HG02623 (cell line): ENCODE measurements around the gene AMMECR1.
"Not testable (repeated sequence)": the region's sequence is repeated elsewhere in the genome, so short reads cannot be mapped to it uniquely, and the experiment has no call there.

Experiments used
- ATAC-seq: cut with Tn5 transposase; IDR thresholded peaks from one replicate; pipeline ENCODE4 v1.9.1; 2021; ENCODE audit warnings: moderate library complexity; ENCODE audit not compliant: unreplicated experiment

The AMMECR1 gene

DNA sequence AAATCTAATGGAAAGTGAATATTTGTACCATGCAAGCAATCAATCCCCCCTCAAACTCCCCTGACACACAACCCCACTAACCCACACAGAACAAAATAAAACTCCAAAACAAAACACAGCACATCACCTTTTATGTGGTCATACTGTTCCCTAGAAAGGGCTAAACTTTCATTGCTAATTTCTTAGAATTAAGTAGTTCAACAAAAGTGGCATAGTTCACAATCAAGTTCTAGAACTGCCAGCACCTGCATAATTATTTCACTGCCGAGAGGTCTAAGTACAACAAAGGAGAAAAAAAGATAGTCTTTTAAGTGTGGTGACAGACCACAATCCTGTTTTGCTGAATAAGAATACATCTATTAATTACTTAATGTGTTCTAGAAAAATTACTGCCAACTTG lies 58.8 kb downstream of the AMMECR1 start:
- no peak for ATAC-seq

DNA sequence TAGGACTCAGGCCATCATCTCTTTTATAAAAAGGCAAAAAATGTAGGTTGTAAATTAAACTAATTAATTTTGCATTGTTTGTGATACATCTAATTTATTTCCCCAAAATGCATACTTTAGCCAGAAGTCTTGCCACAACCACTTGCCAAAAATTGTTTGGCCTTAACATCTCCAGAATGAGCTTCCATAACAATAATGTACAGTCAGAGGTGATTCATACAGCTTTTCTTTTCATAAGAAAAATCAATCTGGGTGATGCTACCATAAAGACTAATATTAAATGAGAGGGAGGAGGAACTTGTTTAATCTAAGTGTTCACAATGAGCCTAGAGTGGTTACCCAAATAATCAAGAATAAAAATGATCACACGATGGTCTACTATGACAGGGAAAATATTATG lies 59.3 kb downstream of the AMMECR1 start:
- ATAC-seq = no peak

DNA sequence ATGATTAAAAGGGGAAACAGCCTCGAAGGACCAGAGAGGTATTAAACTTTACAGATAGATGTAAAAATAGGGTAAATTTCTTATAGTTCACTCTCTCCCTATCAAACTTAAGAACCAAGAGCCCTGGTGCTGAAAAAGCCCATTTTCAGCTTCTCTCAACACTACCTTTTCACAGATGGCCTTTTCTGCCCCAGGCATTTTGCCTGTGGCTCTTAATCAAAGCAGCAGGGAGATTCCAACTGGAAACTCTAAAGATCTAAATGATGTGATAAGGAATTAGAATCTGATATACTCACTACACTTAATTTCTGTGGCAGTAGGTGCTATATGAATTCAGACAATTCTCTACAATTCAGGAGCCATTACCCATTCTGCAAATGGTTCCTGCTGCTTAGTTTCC lies 60.0 kb downstream of the AMMECR1 start:
- no peak for ATAC-seq

DNA sequence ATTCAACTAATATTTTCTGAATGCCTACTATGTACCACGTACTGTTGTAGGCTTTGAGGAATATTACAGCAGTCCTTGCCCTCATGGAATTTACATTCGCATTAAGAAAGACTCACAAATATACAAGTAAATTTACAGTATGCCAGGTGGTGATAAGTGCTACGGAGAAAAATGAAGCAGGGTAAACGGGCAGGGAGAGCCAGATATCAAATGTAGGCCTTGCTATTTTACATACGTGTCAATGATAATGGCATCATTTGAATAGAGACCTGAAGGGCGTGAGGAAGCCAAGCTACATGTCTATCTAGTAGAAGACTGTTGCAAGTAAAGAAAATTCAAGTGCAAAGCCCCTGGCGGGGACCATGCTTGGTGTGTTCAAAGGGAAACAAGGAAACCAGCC lies 65.2 kb downstream of the AMMECR1 start:
- ATAC-seq = no peak

DNA sequence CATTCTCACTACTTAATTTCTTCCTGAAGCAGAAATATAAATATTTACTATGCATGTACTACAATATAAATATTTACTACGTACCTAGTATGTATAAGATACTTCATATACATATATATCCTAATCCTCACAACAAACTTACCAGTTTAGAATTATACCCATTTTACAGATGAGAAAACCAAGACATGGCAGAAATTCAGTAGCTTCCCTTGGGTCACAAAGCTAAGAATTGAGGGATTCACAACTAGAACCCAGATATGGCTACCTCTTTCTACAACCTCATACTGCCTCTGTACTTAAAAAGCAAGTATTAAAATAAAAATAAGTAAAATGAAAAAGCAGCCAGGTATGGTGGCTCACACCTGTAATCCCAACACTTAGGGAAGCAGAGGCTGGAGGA lies 65.9 kb downstream of the AMMECR1 start:
- no peak for ATAC-seq

DNA sequence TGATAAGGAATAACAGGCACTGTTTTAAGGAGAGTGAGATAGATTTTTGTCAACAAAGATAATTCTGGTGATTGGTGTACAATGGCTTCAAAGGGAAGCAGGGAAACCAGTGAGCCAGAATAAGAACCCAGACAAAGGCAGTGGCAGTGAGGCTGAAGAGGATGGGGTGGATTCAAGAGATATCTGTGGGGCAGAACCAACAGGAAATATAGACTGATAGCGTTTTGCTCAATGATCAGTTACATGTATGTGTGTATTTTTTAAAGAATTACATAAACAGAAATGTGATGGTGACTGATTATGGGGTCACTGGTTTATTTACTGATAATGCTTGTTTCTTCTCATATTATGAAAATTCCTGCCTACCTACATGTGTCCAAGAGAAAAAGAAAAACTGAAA lies 66.4 kb downstream of the AMMECR1 start:
- ATAC-seq = no peak

DNA sequence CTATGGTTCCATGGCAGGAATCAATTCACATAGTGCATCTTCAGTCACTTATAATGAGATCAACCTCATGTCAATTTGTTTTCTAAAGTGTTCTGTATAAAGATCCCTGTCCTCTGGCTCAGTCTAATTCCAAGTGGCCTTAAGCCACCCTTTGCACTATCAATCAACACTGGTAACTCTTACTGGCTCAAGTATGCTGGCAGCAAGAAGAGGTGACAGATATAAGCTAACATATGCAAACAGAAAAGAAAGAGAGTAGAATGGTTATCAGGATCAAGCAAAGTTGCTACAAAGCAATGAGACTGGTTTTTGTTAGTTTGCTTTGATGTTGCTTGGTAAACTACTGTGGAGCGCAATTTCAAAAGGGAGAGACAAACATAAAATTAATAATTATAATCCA lies 67.0 kb downstream of the AMMECR1 start:
- no peak for ATAC-seq

DNA sequence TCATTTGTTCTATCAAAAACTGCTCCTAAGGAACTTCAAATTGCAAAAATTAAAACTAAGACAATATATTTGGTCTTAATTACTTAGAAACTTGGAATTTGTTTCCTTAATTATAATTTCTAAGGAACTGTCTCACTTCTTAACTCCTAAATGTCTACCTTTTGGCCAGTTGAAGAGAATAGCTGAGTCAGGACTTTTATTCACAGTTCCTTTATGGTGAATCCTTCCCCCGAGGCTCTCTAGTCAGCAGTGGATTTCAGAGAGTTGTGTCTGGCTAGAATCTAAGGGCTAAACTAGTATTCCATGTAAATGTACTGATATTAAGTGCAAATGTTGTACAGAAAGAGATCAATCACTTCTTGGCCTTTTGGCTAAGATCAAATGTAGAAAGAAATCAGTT lies 69.3 kb downstream of the AMMECR1 start:
- ATAC-seq = no peak

DNA sequence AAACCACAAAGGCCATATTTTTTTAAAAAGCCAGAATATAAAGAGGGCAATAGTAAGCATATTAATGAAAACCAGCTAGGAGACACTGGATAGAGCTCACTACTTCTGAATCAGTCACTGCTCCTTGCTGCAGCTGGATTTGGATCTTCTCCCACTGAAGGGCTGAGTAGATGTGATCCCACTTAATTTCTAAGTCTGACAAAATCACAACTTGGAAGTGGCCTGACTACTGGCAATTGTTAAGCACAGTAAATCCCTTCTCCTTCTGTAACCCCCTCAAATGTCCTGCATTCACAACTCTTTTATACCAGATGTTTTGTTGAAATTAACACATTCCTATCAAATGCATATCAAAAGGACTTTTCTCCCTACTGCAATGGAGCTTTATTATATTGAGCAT lies 72.9 kb downstream of the AMMECR1 start:
- no peak for ATAC-seq

DNA sequence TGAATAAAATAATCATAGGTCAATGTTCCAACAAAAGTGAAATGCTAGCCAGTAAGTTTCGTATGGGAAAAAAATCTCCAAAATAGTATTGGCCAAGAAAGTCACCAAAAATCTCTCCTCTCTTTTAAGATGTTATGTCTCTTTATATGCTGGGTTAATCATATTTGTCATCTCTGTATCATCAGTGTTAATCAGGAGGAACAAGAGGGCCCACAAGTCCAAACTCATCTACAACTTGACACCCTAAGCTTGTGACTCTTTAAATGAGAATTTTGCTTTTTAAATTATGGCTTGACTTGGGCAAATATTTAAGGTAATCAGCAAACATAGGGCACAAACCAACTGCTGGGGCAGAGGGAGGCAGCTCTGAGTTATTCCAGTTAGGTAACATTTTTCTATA lies 75.5 kb downstream of the AMMECR1 start:
- ATAC-seq = no peak

DNA sequence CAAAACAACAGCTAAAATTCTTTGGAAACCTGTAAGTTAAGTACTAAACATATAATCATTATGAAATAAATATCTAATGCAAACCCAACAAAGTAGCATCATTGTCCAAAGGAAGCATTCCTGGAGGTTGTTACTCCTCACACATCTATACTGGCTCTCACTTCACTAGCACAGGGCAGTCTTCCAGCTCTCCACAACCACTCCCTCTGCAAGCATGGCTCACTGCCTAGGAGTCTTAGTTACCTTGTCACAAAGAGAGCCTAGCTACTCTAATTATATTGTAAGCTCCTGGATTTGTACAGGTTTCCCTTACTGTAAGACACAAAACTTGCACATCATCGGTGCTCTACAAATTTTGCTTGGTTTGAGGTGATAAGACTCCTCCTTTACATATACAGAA lies 76.1 kb downstream of the AMMECR1 start:
- no peak for ATAC-seq

DNA sequence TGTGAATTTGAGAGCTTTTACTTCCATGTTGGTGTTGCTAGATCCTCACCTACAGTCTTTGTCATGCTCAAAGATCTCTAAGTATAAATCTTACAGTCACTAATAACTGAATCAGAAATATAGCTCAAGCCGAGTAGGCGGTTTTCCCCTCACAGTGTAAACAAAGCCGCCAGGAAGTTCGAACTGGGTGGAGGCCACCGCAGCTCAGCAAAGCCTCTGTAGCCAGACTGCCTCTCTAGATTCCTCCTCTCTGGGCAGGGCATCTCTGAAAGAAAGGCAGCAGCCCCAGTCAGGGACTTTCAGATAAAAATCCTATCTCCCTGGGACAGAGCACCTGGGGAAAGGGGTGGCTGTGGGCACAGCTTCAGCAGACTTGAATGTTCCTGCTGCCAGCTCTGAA lies 79.6 kb downstream of the AMMECR1 start:
- ATAC-seq = not testable (repeated sequence)

DNA sequence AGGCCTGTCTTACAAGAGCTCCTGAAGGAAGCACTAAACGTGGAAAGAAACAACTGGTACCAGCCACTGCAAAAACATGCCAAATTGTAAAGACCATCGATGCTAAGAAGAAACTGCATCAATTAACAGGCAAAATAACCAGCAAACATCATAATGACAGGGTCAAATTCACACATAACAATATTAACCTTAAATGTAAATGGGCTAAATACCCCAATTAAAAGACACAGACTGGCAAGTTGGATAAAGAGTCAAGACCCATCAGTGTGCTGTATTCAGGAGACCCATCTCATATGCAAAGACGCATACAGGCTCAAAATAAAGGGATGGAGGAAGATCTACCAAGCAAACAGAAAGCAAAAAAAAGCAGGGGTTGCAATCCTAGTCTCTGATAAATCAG lies 86.4 kb downstream of the AMMECR1 start:
- not testable (repeated sequence) for ATAC-seq

DNA sequence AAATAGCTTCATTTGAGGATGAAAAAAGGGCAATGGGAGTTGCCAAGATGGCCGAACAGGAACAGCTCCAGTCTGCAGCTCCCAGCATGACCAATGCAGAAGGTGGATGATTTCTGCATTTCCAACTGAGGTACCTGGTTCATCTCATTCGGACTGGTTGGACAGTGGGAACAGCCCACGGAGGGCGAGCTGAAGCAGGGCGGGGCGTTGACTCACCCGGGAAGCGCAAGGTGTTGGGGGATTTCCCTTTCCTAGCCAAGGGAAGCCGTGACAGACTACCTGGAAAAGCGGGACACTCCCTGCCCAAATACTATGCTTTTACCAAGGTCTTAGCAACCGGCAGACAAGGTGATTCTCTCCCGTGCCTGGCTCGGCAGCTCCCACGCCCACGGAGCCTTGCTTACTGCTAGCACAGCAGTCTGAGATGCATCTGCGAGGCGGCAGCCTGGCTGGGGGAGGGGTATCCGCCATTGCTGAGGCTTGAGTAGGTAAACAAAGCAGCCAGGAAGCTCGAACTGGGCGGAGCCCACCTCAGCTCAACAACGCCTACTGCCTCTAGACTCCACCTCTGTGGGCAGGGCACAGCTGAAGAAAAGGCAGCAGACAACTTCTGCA lies 88.3 kb downstream of the AMMECR1 start:
- ATAC-seq = not testable (repeated sequence)

DNA sequence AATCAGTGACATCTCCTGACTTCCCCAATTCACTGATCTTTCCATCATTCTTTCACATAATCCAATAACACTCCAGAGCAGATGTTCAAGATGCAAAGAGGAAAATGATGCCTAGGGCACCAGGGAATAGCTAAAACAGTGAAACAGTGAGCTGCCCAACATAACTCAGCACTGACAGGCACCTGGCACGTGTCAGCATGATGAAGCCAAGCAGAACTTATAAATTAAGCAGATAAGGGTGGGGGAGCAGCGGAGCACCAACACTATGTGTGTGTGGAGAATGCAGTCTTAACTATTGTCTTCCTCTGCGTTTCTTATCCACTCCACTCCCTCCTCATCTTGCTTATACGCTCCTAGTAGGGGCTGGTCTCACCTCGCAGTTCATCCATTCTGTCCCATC lies 89.4 kb downstream of the AMMECR1 start:
- no peak for ATAC-seq

DNA sequence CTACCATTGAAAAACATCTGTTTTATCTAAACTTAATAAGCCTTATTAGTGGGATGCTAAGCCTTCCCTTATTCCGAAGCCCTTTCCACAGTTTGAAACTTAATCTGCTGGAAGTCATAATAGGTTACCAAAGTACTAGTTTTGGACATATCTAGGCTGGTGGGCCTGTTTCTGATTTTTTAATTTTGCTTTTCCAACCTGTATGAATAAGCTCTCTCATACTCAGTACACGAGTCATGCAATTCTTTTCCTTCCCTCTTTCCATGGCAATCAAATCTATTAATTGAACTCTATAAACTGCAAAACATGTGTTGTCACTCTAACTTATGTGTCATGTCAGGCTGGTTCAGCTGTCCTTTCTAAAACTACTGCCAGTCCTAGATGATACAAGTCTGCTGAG lies 91.0 kb downstream of the AMMECR1 start:
- no peak for ATAC-seq

DNA sequence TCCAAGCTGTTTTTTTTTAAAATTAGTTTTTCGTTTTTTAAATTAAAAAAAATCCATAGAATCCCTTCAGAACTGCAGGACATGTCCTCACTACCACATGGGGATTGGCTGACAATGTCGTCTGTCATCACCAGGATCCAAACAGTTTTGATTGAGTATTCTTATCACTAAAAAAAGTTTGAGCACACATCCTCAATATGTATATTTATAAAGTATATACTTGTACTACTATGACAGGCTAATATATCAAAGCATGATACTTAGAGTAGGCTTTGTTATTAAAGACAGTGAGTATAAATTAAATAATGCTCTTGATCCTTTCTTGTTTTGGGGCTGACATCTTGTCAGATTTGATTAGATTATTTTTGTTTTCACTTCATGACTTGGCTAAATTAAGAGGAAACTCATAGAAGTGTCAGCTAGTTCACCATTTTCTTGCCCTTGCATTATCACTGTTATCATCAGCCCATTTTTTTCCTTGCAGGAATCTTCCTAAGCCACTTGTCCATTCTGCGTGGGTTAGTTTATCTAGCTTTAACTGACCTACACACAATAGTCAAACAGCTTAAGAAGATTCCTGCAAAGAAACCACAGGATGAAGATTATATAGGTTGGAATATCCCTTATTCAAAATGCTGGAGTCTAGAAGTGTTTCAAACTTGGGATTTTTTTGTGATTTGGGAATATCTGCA lies 92.8 kb downstream of the AMMECR1 start:
- no peak for ATAC-seq

DNA sequence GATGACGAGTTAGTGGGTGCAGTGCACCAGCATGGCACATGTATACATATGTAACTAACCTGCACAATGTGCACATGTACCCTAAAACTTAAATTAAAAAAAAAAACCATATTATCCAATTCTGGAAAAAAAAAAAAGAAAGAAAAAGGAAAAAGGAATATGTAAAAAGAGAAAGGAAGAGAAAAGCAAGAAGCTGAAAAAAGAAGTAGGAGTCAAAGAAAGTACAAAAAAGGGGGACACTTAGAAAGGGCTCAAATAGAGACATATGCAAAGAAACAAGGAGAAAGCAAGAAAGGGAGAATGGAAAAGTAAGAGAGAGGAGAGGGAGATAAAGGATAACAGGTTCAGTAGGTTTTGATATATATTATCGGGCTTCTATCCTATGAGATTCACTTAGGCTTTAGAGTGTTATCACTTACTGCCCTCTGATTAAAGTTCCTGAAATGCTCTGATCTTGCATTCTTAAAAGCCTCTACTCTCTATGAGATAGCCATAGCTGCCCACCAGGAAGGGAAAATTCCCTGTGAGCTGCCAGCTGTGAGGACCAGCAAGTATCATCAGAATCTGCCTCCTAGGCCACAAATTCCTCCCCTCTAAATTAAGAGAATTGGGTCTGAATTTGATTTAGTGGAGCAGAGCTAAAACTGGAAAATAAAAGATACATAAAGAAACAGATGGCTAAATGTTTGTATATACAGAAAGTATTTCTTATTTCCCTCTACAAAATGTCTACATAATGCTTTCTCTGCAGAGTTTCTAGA lies 95.2 kb downstream of the AMMECR1 start:
- ATAC-seq = no peak

DNA sequence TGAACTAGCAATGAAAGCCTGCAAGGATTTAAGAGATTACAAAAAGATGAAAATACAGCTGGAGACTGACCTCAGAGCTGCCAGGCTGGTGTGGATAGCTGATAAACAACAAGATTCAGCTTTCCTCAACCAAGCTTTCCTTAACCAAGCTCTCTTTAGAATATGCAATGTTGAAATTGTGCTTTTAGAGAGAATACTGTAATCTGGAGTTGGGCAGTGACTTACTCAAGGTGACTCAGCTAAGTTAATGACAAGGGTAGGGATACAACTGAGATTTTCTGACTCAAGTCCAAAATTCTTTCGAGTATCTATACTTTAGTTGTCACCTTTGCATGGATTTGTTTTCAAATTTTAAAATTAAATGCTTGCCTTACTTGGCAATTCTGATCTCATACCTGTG lies 98.0 kb downstream of the AMMECR1 start:
- ATAC-seq = no peak

DNA sequence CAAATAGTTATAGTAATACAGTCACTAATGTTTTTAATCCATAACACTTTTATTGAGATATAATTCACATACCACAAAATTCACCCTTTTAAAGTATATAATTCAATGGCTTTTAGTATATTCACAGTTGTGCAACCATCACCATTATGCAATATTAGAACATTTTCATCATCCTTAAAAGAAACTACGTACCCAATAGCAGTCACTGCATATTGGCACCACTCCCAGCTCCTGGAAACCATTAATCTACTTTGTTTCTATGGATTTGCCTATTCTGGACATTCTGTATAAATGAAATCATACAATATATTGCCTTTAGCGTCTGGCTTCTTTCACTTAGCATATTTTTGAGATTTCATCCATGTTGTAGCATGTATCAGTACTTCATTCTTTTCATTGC lies 99.3 kb downstream of the AMMECR1 start:
- ATAC-seq = no peak

DNA sequence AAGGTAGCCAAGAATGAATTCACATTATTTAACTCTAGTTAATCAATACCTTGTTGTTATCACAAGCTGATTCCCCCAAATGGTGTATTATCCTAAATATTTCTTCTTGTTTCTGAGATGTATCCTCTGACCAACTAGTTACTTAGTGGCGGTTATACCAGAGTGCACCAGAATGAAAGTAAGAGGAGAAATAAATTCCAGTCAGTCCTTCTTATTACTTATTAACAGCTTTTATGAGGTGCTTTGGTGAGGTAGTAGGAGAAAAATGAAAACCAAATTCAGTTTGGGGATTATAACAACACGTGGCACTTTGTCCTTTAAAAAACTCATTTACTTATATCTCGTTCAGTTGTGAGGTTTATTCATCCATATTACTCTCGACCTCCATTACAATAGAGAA lies 101.9 kb downstream of the AMMECR1 start:
- ATAC-seq = no peak

DNA sequence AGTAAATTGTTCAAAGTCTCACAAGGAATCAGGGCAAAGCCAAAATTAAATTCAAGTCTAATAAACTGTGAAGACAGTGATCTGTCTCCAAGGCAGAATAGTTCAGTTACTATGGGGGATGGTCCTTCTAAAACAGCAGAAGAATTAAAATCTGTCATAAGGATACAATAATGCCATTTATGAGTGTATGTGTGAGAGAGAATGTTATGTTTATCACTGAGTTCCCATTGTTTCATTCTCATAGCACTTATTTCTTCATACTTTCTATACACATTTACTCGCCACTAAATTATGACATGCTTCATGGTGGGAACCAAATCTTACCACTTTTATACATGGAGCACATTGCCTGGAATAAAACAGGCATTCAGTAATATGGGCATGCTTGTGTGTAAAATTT lies 102.5 kb downstream of the AMMECR1 start:
- ATAC-seq = no peak
